ENCODE measurements around the gene UTP14A.

Gene UTP14A

DNA sequence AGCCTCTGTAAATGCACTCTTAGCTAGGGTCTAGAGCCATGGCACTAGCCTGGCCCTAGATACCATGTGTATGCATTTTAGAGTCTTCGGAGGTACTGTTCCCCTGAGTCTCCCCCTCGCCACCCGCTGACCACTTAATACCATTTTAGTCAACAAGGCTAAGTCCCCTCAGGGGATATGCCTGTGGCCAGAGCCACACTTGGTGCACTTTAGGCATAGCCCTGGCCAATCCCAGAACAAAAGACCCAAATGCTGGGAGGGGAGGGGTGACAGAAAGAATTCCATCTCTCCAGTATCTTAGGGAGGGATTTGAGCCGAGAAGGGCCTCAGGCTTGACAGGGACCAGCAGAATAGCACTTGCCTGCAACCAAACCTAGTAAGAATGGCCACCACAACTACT, 47.9 kb downstream of the UTP14A start:
- no peak for DNase-seq

DNA sequence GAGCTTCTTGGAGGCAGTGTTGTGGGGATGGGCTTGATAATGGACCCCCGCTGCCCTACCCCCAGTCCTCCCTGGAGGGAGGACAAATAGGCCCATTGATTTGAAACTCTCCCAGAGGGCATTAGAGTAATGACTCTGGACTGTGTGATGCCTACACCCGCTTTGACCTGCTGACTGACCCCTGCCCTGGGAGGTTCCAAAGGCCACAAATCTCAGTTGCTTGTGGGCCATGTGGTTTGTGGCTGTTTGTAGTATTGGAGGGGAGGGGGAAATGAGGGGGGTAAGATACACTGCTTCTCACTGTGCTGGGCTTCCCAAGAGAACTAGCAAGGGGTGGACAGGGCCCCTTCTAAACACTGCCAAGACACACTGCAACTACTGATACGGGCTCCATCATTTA, 48.8 kb downstream of the UTP14A start:
- DNase-seq, result no peak

DNA sequence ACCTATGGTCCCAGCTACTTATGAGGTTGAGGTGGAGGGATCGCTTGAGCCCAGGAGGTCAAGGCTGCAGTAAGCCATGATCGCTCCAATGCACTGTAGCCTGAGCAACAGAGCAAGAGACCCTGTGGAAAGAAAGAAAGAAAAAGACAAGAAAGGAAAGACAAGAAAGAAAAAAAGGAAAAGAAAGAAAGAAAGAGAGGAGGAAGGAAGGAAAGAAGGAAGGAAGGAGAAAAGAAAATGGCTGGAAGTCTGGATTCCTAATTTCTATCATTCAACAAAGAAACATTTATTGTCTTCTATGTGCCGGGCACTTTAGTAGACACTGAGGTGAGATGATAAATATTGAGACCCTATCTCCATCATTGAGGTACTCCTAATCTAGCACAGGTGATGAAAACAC, 49.7 kb downstream of the UTP14A start:
- DNase-seq, result no peak

DNA sequence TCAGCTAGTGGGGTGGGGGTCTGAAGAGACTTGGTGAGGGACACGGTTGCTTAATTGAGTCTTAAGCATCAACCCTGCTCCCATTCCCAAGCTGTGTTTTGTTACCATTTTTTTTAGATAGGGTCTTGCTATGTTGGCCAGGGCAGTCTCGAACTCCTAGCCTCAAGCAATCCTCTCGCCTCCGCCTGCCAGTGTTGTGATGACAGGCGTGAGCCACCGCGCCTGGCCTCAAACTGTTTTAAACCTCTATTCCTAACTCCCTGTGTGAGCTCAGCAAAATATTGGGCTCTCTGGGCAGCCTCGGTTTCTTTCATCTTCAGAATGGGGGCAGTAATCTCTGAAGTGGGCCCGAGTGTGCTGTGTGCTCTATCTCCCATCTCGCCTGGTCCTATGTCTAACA, 50.2 kb downstream of the UTP14A start:
- DNase-seq, result no peak

DNA sequence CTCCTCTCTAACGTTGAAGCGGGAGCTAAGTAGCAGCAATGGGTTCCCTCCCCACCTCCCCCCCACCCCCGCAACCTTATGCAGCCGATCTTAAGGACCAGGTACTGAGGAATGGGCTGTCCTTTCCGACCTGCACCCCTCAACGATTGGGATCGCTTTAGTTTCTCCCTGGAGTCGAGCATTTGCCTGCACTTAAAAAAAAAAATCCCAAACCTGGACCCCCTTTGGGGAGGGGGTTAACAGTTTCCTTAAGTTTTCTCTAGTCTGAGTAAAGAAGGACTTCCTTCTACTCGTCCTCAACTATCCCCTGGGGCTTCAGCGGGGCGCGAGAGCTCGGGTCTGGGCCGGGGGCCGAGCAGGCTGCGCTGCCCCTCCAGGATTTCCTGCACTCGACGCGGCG, 50.8 kb downstream of the UTP14A start:
- no peak for DNase-seq

DNA sequence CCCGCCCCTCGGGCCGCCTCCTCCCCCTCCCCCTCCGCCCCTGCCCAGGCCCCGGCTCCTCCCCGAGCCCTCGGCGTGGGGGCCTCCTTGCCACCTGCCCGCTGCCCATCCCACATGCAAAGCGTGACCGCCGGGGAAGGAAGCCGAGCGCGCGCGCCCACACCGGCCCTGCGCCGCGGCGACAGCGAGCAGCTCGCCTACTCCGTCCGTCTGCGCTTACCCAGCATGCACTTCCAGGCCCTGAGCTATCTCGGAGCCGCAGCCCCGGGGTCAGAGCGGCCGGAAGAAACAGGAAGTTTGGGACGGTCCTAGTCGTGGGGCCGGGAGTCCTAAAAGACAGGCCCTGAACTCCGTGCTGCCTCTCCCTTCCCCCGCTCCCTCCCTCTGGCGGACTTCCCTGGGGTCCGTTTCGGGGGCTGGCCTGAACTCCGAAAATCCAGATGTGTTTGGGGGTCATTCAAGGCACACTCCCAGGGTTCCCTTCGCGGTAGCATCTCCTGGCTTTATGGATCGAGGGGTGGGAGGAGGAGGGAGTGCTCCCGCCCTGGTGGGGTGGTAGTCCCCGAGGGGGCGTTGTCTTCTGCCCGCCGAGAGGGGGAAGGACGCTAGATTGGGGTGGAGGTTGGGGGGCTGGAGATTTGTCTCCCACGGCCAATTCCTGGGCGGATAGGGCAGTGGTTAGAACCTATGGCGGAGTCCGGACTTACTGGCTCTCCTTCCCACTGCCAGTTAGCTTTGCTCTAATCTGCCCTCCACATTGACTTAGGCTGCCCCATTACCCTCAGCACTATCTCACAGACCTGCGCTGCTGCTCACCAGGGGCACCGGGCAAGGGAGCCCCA, 51.5 kb downstream of the UTP14A start:
- peak; percentile 73 for DNase-seq

DNA sequence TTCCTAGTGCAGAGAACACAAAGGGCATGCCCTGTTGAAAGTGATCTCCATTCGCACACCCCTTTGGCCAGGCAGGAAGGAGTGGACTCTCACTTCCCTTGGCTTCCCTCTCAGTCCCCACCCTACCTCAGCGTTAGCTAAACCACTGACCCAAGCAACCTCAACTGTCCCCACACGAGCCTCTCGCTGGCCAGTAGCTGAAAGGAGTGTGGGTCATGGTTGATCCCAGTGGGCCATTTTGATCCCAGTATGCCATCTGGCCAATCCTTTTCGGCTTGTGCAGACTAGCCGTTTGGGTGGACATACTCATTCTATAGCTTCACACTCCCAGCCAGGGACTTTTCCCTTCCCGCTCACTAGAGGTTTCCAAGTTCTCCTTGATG, 52.1 kb downstream of the UTP14A start:
- DNase-seq, result no peak

DNA sequence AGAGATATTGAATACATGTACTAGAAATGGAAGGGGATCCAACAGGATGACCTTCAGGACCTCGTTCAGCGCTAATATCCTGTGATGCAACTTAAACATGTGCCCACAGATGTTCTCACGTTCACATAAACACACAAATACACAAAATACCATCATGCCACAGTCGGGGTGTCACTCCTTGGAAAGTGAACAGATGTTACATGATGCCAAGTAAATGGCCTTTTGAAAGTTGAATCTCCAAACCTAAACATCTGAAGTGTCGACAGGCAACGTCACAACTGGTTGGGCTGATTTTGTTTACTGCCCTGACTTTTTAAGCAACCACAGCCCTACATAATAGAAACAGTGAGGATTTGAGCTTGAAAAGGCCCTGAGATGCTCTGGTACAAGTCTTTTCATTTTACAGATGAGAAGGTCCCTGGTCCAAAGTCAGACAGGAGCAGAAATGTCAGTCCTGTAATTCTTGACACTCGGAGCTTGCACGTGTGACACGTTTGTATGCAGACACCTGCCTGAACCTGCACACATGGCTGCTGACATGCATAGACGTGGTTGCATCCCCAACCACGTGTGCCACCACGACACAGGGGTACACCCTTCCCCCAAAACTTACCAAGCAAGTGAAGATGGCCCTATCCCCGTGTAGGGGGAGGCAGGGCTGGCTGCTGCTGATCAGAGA, 53.0 kb downstream of the UTP14A start:
- DNase-seq, result peak; percentile 22

DNA sequence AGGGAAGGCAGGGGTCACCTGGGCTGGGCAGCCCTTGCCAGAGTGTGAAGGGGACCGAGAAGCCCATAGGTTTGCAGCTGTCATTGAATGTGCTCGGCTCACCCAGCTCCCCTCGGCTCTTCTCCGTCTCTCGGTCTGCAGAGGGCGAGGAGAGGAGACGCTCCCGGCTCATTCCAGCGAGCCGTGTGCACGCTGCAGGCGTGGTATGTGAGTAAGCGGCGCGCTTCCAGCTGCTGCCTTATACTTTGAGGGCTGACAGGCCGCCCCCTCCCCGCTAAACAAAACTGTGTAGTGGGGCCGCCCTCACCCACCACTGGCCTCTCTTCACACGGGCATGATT, 53.5 kb downstream of the UTP14A start:
- DNase-seq, result peak; percentile 48

DNA sequence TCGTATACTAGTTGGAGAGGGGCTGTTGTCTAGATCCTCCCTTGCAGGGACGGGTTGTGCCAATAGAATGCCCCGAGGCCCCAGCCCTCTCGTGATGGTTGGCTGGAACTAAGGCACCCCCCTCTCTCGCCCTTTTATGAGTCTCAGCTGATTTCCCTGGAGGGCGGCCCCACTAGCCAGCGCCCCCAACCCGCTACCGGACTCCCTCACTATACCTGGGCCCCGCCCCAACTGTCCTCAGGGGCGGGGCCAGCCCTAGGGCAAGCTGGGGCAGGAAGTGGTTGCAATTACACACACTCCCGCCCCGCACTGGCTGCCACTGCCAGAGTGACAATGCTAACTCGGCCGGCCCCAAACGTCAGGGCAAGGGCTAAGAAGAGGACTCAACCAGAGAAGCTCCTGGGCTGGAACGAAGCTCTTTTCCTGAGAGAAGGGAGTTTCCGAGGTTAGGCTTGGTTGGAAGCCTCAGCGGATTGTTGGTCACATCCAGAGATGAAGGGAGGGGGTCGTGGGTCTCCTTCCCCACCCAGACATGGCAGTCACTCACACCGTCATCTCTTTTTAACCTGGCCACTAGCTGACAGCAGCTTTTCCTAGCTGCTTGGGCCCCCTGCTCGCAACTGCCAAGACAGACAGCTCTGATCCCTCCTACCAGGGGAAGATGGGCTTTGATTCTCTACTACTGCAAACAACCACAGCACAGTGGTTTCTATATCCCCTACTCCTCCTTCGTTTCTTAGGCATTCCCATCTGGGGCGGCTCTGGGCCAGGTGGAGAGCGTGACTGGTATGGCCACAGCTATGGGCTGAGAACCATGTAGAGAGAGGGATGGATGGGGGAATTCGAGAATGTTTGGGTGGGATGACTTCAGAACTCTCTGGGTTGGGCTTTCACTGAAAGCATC, 55.5 kb downstream of the UTP14A start:
- no peak for DNase-seq

DNA sequence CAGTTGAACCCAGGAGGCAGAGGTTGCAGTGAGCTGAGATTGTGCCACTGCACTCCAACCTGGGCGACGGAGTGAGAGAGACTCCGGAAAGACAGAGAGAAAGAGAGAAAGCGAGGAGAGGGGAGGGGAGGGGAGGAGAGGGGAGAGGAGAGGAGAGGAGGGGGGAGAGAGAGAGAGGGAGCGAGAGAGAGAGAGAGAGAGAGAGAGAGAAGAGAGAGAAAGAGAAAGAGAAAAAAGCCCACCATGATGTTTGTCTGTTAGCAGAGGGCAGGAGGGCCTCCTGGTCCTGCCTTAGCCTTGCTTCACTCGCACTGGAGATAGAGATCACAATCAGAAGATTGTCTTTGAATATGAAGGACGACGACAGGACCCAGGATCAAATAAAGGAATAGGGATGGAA, 57.8 kb downstream of the UTP14A start:
- no peak for DNase-seq

DNA sequence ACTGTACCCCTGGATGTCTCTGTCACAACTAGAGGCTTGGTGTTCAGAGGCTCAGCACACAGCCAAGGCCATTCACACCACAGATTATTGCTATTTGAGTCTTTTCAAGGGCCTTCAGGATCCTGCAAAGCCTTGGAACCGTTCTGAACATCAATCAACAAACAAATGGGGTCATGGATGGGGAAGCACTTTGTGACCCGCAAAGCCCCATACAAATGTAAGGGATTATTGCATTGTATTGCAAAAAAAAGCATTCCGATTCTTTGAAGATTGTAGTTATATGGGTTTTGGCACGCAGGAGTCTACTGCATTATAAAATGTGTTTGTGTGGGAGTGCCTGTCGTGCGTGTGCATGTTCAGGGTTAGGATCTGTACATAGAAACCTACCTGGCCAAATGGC, 59.2 kb downstream of the UTP14A start:
- DNase-seq, result no peak

DNA sequence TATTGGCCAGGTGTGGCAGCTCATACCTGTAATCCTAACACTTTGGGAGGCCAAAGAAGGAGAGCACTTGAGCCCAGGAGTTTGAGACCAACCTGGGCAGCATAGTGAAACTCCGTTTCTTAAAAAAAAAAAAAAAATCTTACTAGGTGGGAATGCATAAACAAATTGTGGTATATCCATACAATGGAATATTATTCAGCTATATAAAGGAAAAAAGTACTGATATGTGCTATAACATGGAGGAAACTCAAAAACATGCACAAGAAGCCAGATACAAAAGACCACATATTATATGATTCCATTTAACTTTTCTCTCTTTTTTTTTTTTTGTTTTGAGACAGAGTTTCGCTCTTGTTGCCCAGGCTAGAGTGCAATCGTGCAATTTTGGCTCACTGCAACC, 63.0 kb downstream of the UTP14A start:
- no peak for DNase-seq

DNA sequence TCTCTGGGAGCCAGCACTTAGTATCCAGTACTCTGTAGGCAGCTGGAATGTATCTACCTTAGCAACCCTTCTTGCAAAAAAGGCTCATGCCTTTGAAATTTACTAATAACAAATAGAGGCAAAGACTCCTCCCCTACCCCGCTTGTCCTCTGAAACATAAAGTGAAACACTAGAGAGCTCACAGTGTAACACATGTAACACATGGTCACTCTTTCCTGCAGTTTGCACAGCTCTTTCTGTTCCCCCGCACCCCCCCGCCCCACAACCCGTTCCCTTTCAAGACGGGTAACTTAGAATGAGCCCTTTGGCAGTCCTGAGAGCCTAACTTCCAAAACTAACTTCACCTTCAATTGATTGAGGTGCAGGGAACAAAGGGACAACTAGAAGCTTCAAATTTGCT, 70.5 kb downstream of the UTP14A start:
- no peak for DNase-seq

Measured in retina (tissue), 1 donor.